ENCODE data around the gene POU6F2.

POU6F2 gene

GRCh38 chr7:39091774-39092173 lies 114.1 kb downstream of the POU6F2 start:
- Histone ChIP-seq H2AFZ (ENCODE audit: low read length) (no peak overlapping the region), H3K4me1 (ENCODE audit: low read length) (no peaks in the 10 kb centered on the region), H3K9me2 (replicated peaks; ENCODE audit: insufficient read depth, low read length) (no peaks in the 10 kb centered on the region), H3K27me3 (replicated peaks; ENCODE audit: insufficient read depth, low read length) (no peaks in the 10 kb centered on the region), H4K20me1 (ENCODE audit: insufficient read depth, low read length) (no peaks in the 10 kb centered on the region), H3K4me3 (ENCODE audit: low read length) (no peak overlapping the region), H3K36me3 (replicated peaks; ENCODE audit: insufficient read depth, low read length) (no peaks in the 10 kb centered on the region), H3K4me2 (ENCODE audit: low read depth, low read length) (no peak overlapping the region), H3K27ac (ENCODE audit: low read length) (no peak overlapping the region), H3K79me2 (ENCODE audit: low read length) (no peaks in the 10 kb centered on the region), H3K9ac (ENCODE audit: low read length) (no peak overlapping the region), H3F3A (ENCODE audit: insufficient read depth, low read length) (no peaks in the 10 kb centered on the region), H3K9me3 (replicated peaks; ENCODE audit: insufficient read depth, low read length) (no peaks in the 10 kb centered on the region)
- TF ChIP-seq EZH2 (optimal IDR thresholded peaks at IDR 0.05; ENCODE audit: low read depth, low read length), result no peak
- TF ChIP-seq EZH2phosphoT487 (IDR thresholded peaks at IDR 0.05; ENCODE audit: low read length), result no peak
- no peak for TF ChIP-seq CTCF (IDR thresholded peaks at IDR 0.05; ENCODE audit: low read length)
- no peak for DNase-seq

GRCh38 chr7:39094731-39095130 lies 117.0 kb downstream of the POU6F2 start:
- TF ChIP-seq EZH2phosphoT487 (IDR thresholded peaks at IDR 0.05; ENCODE audit: low read length), result no peak
- TF ChIP-seq EZH2 (optimal IDR thresholded peaks at IDR 0.05; ENCODE audit: low read depth, low read length), result no peak
- no peak for TF ChIP-seq CTCF (IDR thresholded peaks at IDR 0.05; ENCODE audit: low read length)
- no peaks in the 10 kb centered on the region for H3K9me2 ChIP-seq (replicated peaks; ENCODE audit: insufficient read depth, low read length)
- no peaks in the 10 kb centered on the region for H3K79me2 ChIP-seq (ENCODE audit: low read length)
- no peak overlapping the region for H3K4me2 ChIP-seq (ENCODE audit: low read depth, low read length)
- H3K9ac ChIP-seq (ENCODE audit: low read length), result no peak overlapping the region
- no peak for DNase-seq
- no peaks in the 10 kb centered on the region for H3F3A ChIP-seq (ENCODE audit: insufficient read depth, low read length)
- no peaks in the 10 kb centered on the region for H4K20me1 ChIP-seq (ENCODE audit: insufficient read depth, low read length)
- no peak overlapping the region for H3K4me3 ChIP-seq (ENCODE audit: low read length)
- no peaks in the 10 kb centered on the region for H3K27me3 ChIP-seq (replicated peaks; ENCODE audit: insufficient read depth, low read length)
- H3K9me3 ChIP-seq (replicated peaks; ENCODE audit: insufficient read depth, low read length), result no peaks in the 10 kb centered on the region
- no peaks in the 10 kb centered on the region for H3K36me3 ChIP-seq (replicated peaks; ENCODE audit: insufficient read depth, low read length)
- H3K27ac ChIP-seq (ENCODE audit: low read length), result no peak overlapping the region
- no peak overlapping the region for H2AFZ ChIP-seq (ENCODE audit: low read length)
- no peaks in the 10 kb centered on the region for H3K4me1 ChIP-seq (ENCODE audit: low read length)

GRCh38 chr7:39095875-39096619 lies 118.3 kb downstream of the POU6F2 start:
- H3K4me2 ChIP-seq (ENCODE audit: low read depth, low read length), result no peak overlapping the region

More at GRCh38 chr7:39095875-39096619, 118.3 kb downstream of the POU6F2 start:
- no peak overlapping the region for H2AFZ ChIP-seq (ENCODE audit: low read length)
- H3K9ac ChIP-seq (ENCODE audit: low read length), result no peak overlapping the region
- no peaks in the 10 kb centered on the region for H3F3A ChIP-seq (ENCODE audit: insufficient read depth, low read length)
- H3K79me2 ChIP-seq (ENCODE audit: low read length), result no peaks in the 10 kb centered on the region
- TF ChIP-seq EZH2 (optimal IDR thresholded peaks at IDR 0.05; ENCODE audit: low read depth, low read length), result no peak
- no peak for TF ChIP-seq EZH2phosphoT487 (IDR thresholded peaks at IDR 0.05; ENCODE audit: low read length)
- TF ChIP-seq CTCF (IDR thresholded peaks at IDR 0.05; ENCODE audit: low read length), result no peak
- H3K27ac ChIP-seq (ENCODE audit: low read length), result no peak overlapping the region
- H3K4me3 ChIP-seq (ENCODE audit: low read length), result no peak overlapping the region
- no peak for DNase-seq
- no peaks in the 10 kb centered on the region for H3K27me3 ChIP-seq (replicated peaks; ENCODE audit: insufficient read depth, low read length)
- H3K9me2 ChIP-seq (replicated peaks; ENCODE audit: insufficient read depth, low read length), result no peaks in the 10 kb centered on the region
- H3K4me1 ChIP-seq (ENCODE audit: low read length), result no peaks in the 10 kb centered on the region
- H3K36me3 ChIP-seq (replicated peaks; ENCODE audit: insufficient read depth, low read length), result no peaks in the 10 kb centered on the region
- no peaks in the 10 kb centered on the region for H3K9me3 ChIP-seq (replicated peaks; ENCODE audit: insufficient read depth, low read length)
- no peaks in the 10 kb centered on the region for H4K20me1 ChIP-seq (ENCODE audit: insufficient read depth, low read length)
